HG02642 (cell line): ENCODE measurements around the gene CAV3.
A peak's percentile ranks its signal among the peaks of the same experiment; 100 is the strongest.

ENCODE experiments used
- ATAC-seq: cut with Tn5 transposase; IDR thresholded peaks from one replicate; pipeline ENCODE4 v1.9.1; 2021; ENCODE audit warnings: mild to moderate bottlenecking; ENCODE audit not compliant: unreplicated experiment, poor library complexity

CAV3 gene

DNA sequence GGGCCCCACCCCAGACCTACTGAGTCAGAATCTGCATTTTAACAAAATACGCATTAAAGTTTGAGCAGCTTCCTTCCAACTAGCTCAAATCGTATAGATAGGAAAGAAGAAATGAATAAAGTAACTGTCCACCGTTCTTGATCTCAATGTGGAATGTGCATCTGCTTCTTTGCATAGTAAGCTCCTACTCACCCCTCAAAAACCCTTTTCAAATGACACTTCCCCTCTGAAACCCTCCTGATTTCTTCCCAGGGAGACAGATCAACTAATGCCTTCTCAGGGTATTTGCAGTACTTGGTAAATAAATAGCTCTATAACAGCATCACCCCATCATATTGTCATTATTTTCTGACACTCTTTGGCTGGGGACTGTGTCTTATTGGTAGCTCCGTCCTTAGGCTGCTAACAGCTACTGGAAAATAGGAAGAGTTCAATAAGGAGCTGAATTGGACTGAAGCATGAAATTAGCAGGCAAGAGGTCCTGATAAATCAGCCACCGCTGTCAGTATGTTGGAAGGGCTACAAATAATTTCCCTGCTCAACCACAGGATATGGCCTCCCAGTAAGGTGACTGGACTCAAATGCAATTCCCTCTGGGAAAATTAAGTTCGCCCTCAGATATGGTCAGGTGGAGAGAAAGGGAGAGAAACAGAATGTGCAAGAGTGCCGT, 25.6 kb downstream of the CAV3 start:
- ATAC-seq = no peak

DNA sequence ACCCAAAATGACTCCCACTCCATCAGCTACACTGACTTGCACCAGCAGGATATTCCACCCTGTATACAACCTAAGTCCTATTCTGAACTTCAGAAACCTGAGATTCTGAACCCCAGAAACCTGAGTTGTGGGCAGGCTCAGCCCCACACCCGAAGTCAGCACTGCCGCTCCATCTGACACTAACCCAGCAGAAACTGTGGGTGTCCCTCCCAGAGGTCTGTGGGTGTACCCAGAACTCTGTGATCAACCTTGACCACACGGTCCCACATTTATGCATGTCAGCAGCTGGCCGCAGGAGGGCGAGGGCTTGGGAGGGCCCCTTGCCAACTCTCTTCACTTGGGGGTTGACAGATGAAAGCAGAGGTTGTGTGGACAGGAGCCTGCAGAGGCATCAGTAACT, 26.5 kb downstream of the CAV3 start:
- ATAC-seq = no peak

DNA sequence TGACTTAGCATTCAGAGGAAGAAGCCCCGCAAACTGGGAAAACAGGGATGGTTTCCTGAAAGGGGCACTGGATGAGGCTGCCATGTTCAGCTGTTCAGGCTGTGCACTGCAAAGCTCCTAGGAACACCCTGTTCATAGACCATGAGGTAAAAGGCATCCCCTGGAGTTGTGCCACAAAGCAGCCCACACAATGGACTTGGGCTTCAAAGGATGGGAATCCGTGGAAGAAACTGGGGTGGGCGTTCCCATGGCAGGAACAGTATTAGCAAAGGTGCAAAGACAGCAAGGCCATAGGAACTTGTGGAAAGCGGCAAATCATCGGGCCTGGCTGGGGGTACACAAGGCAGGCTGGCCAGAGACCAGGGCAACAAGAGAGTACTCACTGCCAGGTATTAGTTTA, 26.9 kb downstream of the CAV3 start:
- no peak for ATAC-seq

DNA sequence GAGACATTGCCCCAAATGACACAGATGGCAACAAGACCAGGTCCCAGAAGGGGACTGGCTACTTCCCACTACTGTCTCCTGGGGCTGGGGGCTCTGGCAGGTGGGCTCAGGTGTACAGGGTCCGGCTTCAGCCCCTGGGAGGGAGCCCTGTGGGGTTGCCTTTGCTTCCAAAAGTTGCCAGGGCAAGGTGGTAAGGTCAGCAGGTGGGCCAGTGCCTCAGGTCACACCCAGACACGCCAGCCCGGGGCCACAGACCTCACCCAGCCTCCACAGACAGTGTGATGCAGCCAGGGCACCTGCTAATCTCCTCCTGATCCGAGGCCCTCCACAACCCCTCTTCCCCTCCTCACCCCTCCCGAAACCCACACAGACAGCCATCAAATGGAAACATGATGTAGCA, 28.3 kb downstream of the CAV3 start:
- no peak for ATAC-seq

DNA sequence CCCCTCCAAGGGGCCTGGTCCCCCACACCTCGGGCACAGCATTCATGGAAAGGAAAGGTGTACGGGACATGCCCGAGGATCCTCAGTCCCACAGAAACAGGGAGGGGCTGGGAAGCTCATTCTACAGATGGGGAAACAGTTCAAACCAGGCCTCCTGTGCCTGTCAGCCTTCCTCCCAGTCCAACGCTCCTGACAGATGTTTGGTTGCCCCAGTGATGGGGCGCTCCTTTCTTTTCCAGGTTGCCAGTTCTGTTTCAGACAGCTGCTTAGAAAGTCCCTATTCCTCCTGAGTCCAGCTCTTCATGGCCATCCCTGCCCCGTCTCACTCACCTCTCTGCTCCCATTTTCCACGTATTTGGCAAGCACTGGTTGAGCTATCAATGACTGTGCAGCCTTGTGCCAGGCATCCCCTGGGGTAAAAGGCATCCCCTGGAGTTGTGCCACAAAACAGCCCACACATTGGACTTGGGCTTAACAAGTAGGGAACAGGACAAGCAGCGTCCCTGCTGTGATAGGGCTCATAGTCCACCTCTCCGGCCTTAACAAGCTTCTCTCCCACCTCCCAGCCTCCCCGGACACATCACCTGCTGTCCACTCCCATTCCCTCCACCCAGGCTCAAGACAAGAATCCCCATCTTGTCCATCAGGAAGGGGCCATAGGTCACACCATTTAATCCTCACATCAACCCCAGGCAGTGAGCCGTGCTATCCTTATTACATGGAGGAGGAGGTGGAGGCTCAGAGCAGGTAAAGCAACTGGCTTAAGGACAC, 29.2 kb downstream of the CAV3 start:
- no peak for ATAC-seq

DNA sequence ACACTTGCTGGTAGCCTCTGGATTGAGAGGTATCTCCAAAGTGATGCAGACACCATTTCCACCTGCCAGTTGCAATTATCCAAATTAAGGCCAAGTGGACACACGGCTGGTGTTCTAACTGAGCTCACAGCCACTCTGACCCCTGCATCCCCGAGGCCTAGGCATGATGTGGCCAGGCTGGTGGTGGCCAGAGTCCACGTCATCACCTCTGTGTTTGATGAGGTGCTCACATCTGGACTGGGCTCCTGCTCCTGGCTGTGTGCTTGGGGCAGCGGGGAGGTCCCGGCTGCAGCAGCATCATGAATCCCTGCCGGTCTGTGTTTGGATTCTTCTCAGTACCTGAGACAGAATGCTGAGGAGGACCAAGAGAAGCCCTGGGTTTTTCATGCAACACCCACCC, 30.9 kb downstream of the CAV3 start:
- no peak for ATAC-seq

DNA sequence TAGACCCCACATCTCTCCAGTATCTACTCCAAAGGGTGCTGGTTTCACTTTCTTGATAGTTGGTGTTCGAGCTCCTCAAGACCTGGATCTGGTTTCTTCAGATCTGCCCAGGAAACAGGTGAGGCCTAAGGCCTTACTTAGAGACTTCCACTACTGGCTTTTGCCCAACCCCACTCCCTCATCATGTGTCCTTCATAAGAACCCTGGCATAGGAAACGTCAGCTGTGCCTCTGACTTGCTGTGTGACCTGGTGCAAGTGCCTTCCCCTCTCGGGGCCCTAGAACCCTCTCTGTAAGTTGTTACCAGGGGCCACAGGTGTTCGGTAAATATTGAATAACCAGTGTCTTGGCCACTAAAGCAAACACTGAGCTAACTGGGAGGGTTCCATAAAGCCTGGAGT, 31.9 kb downstream of the CAV3 start:
- no peak for ATAC-seq

DNA sequence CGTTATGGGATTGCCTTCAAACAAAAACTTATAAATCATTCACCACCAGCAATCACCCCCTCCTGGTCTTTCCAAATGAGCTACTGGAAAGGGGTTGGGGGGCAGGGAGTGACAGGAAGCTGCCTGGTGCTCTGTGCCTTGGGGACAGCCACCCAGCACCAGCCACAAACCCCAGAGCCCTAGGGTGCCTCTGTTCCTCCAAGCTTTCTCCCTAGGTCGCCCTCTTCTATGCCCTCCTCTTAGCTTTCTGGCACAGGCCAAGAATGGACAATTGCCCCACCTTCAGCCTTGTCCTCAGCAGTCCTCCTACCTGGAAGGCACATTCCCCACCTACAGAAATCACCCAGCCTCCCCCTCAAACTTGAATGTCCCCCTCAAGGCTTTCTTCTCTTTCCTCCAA, 32.5 kb downstream of the CAV3 start:
- ATAC-seq = no peak

DNA sequence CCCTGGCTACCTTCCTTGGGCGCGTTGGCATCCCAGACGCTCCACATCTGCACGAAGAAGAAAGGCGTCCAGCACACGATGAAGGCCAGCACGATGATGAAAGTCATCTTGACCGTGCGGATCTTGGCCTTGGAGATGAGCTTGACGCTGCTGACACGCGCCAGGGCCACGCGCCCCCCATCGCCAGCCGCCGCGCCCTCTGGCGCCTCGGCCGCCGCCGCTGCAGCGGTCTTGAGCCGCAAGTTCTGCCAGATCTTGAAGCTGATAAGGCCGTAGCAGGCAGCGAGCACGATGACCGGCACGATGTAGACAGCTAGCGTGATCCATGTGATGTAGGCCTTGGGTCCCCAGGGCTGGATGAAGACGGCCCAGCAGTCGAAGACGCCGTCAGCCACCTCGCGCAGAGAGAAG, 33.7 kb downstream of the CAV3 start:
- ATAC-seq = no peak

DNA sequence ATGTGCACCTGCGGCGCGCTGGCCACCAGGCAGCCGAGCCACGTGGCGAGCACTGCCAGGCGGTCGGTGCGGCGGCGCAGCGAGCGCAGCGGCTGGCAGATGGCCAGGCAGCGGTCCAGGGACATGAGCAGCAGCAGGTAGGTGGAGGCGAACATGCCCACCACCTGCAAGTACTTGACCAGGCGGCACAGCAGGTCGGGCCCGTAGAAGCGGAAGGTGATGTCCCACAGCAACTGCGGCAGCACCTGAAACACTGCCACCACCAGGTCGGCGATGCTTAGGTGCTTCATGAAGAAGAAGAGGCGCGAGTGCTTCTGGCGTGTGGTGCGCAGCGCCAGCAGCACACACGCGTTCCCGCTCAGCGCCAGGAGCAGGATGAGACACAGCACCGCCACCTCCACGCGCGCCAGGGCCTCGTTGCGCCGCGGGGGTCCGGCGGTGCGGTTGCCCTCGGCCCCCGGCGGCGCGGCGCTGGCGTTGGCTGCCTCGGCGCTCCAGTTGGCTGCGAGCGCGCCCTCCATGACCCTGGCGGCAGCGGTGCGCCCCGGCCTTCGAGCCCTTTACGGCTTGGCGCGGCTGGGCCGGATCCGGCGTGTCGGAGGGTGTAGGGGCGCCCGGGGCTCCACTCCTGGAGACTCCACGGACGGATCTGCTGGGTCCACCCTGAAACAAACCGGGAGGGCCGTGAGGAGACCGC, 34.2 kb downstream of the CAV3 start:
- peak; percentile 51 for ATAC-seq

DNA sequence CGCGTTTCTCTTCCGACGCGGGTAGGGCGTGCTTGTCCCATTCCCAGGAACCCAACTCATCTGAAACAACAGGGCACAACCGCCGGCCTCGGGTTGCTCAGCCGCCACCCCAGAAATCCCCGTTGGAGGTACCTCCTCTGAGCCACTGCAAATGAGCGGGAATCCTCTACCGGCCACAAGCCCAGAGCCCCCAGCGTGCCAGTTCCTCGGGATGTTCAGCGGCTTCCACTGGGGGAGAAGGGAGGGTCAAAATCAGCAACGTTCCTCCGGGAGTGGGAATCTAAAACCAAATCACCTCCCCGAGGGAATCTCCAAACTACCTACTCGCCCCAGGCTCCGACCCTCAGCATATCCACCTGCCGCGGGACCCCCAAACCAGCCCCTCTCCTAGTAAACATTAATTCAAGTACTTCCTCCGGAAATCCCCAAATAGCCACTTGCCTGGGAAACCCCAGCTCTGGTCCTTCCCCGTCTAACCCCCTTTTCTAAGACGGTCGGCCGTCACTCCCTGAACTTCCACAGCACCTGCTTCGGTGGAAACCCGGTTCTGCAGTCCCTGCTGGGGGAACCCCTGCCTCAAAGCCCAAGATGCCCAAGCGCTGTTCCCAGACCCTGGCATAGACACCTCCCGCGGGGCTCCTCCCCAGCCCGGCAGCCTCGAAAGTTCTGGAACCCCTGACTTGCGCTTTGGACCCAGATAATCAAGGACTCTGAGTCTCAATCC, 34.9 kb downstream of the CAV3 start:
- ATAC-seq = peak; percentile 34

DNA sequence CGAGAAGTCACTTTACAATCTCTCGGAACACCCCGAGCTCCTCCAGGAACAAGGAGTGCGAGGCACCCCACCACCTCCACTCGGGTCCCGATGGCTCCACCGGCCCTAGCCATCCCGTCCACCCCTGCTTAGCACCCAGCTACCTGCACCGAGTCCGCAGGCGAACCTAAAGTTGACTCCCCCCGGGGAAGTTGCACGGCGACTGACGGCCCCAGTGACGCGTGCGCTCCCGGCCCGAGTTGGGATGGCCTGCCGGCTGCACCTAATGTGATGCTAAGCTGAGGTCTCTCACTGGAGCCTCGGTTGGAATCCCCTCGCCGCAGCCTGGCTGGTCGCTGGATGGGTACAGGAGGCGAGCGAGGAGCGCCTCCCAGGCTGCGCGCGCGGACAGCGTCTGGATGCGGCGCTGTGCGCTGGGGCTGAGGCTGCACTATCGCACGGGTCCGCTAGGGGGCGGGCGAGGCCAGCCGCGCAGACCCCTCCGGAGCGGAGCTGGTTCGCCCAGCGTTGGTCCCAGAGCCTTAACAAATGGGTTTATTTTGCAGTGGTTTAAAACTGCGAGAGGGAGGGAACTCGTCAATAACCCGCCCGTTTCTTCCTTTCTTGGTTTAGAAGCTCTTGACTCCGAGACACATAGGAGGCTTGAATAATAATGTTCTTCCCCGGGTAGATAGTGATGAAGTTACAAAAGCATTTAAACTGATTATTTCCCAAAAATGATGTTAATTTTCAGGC, 35.7 kb downstream of the CAV3 start, which contains the start of gene OXTR:
TSS of gene OXTR (minus strand) at position 526 of the 735 bp plus-strand sequence. CDS start 1,426 bp downstream, outside the sequence.
- peak; percentile 74 for ATAC-seq

DNA sequence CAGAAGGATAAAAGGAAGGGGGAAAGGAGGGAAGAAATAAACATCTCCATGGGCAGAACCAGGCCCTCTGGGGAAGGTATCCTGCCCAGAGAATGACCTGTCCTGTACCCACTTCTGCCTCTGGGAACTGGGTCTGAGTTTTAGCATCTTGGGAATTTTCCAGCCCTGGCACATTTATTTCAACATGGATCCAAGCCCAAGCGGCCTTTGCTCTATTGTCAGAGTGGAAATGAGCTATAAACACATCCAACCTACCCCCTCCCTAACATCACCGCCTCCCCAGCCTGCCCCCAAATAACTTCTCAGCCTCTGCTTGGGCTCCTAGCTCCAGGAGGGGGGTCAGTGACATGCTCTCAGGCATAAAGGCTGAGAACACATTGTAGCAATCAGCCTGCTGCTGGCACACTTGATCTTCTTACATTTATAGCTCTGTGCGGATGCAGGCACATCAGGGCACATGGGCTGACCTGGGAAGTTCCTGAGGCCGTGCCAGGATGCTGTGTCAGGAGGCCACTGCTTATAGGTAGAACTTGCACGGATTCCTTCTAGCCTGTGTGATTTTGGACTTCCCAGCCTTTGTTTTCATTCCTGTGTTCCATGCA, 40.4 kb downstream of the CAV3 start:
- ATAC-seq = no peak

DNA sequence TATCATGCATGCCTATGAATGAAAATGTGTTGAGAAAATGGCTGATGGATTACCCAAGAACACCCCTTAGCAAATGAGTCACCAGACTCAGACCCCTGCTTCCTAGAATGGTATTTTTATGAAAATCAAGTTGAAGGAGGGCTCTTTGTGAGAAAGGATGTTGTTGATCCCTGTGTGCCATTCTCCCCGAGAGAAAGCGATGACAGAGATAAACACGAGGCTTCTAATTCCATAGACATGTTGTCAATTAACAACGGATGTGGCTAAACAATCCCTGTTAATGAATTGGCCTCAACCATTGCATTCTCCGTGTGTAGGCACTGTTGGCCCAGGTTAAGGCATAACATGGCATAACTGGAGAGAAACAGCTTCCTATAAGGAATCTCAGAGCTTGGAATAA, 41.6 kb downstream of the CAV3 start:
- ATAC-seq = no peak

DNA sequence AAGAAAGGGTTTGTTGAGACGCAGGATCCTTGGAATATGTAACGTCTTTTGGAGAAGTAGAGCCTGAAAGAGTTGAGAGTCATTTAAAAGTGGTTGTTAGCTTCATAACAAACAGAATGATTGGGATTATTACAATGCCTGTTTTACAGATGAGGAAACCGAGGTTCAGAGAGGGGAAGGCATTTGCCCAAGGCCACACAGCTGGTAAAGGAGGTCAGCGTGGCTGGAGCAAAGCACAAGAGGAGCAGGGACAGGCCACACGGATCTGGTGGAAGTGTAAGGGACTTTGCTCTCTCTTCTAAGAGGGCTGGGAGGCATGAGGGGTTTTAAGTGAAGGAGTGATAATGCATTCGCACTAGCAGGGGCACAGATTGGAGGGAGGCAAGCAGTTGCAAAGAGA, 42.0 kb downstream of the CAV3 start:
- ATAC-seq = no peak

DNA sequence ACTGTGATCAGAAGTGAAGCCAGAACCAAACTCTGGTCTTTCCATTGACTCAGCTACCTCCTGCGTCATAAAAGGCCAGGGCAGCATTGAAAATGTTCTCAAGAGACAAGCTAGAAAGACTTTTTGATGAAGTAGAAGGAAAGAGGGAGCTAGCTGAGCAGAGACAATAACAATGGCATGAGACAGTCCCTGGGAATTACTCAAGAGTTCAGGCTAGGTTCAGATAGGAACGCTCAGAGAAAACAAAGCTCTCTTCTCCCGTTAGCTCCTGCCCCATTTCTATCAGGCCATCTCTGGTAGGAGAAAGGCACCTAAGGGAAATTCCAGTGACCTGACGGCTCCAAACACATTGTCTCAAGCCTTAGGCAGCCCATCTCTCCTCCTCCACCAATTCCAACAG, 42.8 kb downstream of the CAV3 start:
- no peak for ATAC-seq

DNA sequence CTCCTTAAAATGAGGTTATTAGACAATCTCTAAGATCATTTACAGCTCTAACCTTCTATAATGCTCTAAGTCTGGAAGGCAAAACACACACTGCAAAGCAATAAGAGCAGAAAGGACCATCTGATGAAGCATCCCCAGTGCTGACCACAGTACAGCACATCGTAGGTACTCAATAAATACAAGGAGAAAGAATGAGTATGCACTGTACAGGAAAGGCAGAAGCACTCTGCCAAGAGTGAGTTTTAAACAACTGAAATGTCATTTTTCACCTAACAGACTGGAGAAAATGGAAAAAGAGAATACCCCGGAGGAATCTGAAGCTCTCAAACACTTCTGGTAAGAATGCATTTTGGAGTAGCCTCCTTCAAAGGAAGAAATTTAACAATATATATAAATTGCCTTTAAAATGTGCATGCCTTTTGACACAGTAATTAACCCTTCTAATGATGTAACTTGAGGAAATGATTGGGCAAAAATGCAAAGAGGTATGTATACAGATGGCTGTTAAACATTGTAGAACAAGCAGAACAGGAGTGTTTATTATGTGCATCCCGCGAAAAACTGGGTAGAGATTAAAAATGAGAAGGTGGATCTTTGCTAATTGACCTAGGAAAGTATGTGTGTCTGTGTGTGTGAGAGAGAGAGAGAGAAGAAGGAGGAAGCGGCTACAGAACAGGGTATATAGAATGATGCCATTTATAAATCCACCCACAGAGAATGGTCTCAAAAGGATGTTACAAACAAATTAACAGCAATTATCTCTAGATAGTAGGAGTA, 43.8 kb downstream of the CAV3 start:
- ATAC-seq = peak; percentile 45

DNA sequence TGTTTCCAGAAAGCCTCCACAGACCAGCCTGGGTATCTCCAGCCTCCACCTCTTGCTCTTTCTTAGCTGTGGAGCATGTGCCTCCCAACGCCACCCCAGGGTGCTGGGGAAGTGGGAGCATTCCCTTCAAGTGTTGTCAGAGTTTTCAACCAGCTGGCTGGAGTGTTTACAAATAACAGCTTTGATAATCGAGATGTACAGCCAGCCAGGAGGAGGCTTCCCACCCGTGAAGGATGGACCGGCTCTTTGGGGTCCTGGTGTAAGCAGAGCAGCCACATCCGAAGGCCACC, 44.3 kb downstream of the CAV3 start:
- peak; percentile 24 for ATAC-seq

DNA sequence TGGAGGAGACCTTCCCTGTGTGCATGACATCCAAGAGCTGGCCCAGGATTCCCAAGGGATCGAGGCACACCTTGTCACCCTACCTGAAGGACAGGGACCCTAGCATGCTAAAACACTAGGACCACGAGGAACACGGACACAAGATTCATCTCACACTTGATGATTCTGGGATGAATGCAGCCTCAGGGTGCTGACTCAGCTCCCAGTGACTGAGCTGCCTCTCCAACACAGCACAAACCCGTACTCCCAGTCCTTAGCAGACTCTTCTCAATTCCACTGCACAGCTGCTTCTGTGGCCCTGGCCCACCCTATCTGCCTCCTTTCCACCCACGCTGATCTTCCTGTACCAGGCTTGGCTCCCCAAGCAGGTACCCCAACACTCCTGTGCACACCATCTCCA, 44.9 kb downstream of the CAV3 start:
- no peak for ATAC-seq
